K562 (cell line): ENCODE measurements around the gene PSORS1C2. TPM values are rescaled to one million over a fixed set of nuclear protein-coding genes. Genes with fewer than 3 reads are reported as not detected.

Experiments
- CHCHD3 ChIP-seq: fragments of 250-450 bp; sonication (Bioruptor Pico); IDR thresholded peaks from 2 replicates; pipeline ENCODE4 v2.1.2; 2022; ENCODE audit warnings: mild to moderate bottlenecking
- GTF2E2 ChIP-seq: fragments of 200-800 bp; sonication (Bioruptor generic); IDR thresholded peaks from 2 replicates; pipeline ENCODE4 v1.6.1; 2016; ENCODE audit warnings: missing genetic modification characterization, missing compliant biosample characterization
- RBM25 ChIP-seq: fragments of 200-400 bp; formaldehyde crosslinking; IDR thresholded peaks from 2 replicates; pipeline ENCODE4 v1.6.1; 2018; ENCODE audit warnings: low read length, low read depth, moderate library complexity; ENCODE audit not compliant: severe bottlenecking
- RUNX1 ChIP-seq: sonication (generic); IDR thresholded peaks from 2 replicates; pipeline ENCODE4 v1.6.1; 2016; ENCODE audit warnings: antibody characterized with exemption, low read depth
- SP2 ChIP-seq: IDR thresholded peaks from 2 replicates; pipeline ENCODE4 v1.6.1; 2011; ENCODE audit warnings: mild to moderate bottlenecking, low read depth, low read length, moderate library complexity; ENCODE audit not compliant: poor library complexity, severe bottlenecking; ENCODE audit errors: extremely low read depth
- TCFL5 ChIP-seq: fragments of 250-450 bp; sonication (Bioruptor Pico); conservative IDR thresholded peaks from 2 replicates; pipeline ENCODE4 v1.6.1; 2021; ENCODE audit warnings: mild to moderate bottlenecking, moderate library complexity, matching md5 sums
- ZBTB43 ChIP-seq: sonication (generic); formaldehyde crosslinking; IDR thresholded peaks from 2 replicates; pipeline ENCODE4 v1.8.0; 2023; ENCODE audit warnings: mild to moderate bottlenecking, missing genetic modification reagents
- ZKSCAN1 ChIP-seq: fragments of 150-350 bp; IDR thresholded peaks from 2 replicates; pipeline ENCODE4 v1.6.1; 2016; ENCODE audit warnings: low read depth, low read length
- ZNF143 ChIP-seq: sonication (generic); formaldehyde crosslinking; IDR thresholded peaks from 2 replicates; pipeline ENCODE4 v1.9.0; 2022; ENCODE audit warnings: mild to moderate bottlenecking, missing genetic modification reagents
- ZNF224 ChIP-seq: sonication (generic); formaldehyde crosslinking; IDR thresholded peaks from 2 replicates; pipeline ENCODE4 v1.8.0; 2022; ENCODE audit warnings: mild to moderate bottlenecking, missing genetic modification reagents
- ZNF318 ChIP-seq, 2 experiments: fragments of 450-650 bp; IDR thresholded peaks; 2 replicates each; pipeline ENCODE4 v1.6.1; 2016; ENCODE audit warnings: mild to moderate bottlenecking in 2 of 2, borderline replicate concordance in 1 of 2, low read depth in 1 of 2, moderate library complexity in 1 of 2
- polyA plus RNA-seq, 8 experiments: library from polyadenylated mRNA; depleted of rRNA in 4 of 8; stranded (reverse) in 5 of 8; unstranded in 3 of 8; fragments of >200 nt; fragmentation: Nextera tagmentation in 2 of 8; fragmentation: Illumina TruSeq in 1 of 8; extraction: Ambion mirVana in 2 of 8; extraction: Trizol in 1 of 8; gene quantifications; 2 replicates each; pipeline versions ENCODE4 v1.2.1 to v1.2.3, GENCODE V29; 2011 to 2014; ENCODE audit warnings: inconsistent platforms in 1 of 8, missing spikeins in 1 of 8
- total RNA-seq, 7 experiments: library from RNA; depleted of rRNA in 6 of 7; stranded (reverse); fragments of >200 nt in 6 of 7; fragmentation: Illumina TruSeq in 2 of 7; extraction: Trizol in 2 of 7; gene quantifications; 2 replicates each; pipeline versions ENCODE4 v1.2.1 to v1.2.3, GENCODE V29; 2011 to 2021; ENCODE audit warnings: low replicate concordance in 1 of 7
- TF ChIP-seq, protein P1 (sequence below): sonication (generic); formaldehyde crosslinking; IDR thresholded peaks from 2 replicates; pipeline ENCODE4 v1.8.0; 2022; ENCODE audit warnings: mild to moderate bottlenecking, missing genetic modification reagents

Gene PSORS1C2
- total and polyA plus RNA-seq, 9 of the 15 experiments (the other 6 are each of a cell fraction or from before 2014, with no cell fraction given), result not detected

- no peak for TF ChIP-seq ZNF318 (IDR thresholded peaks at IDR 0.05; ENCODE audit: borderline replicate concordance in 1 of 2, low read depth in 1 of 2)
- no peak for TF ChIP-seq ZNF224 (CRISPR knock-in tag)
- no peak for TF ChIP-seq RBM25
- no peak for TF ChIP-seq SP2
- no peak for TF ChIP-seq TCFL5 (CRISPR knock-in tag)
- TF ChIP-seq RUNX1, result no peak
- TF ChIP-seq CHCHD3 (CRISPR knock-in tag), result no peak
- TF ChIP-seq ZKSCAN1, result no peak
- no peak for TF ChIP-seq ZBTB43 (CRISPR knock-in tag)
- no peak for TF ChIP-seq ZNF143 (CRISPR knock-in tag)
- TF ChIP-seq, protein P1, sequence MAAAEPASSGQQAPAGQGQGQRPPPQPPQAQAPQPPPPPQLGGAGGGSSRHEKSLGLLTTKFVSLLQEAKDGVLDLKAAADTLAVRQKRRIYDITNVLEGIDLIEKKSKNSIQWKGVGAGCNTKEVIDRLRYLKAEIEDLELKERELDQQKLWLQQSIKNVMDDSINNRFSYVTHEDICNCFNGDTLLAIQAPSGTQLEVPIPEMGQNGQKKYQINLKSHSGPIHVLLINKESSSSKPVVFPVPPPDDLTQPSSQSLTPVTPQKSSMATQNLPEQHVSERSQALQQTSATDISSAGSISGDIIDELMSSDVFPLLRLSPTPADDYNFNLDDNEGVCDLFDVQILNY (CRISPR knock-in tag), result no peak
- TF ChIP-seq GTF2E2 (tag), result no peak
Measured at GRCh38 chr6:31143148-31143547, 4.3 kb upstream of the PSORS1C2 start (continued).
